ENCODE data around the gene FOXL3.

FOXL3 gene

DNA sequence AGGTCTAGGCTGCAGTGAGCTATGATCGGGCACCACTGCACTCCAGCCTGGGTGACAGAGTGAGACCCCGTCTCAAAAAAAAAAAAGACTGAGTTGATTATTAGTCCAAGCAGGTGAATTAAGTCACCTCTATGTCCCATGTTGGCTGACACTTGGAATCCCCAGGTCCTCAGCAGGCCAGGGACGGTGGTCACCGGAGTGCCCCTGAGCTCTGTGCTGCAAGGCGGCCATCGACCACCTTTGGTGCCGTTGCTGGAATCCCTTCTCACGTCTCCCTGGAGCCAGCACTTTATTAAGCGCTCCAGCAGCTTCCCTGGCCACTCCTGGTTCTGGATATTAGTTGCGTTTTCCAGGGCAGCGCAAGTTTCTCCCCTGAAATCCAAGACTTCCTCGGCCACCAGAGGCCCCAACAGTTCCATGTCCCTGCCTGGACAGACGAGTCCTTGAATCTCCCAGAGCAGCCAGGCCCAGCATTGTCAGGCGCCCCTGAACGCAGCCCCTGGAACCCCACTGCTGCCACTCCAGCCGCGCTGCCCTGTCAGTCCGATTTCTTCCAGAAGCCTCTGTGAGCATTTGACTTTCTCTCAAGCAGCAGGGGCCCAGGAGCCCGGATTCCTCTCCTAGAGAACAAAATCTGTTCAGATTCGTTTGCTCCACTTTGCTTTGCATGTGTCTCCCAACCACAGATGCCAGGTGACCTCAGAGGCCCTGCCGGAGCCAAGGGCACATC lies 38.4 kb upstream of the FOXL3 start:
- Mint-ChIP-seq H3K36me3 (ENCODE audit: low read depth) (no peaks in the 10 kb centered on the region), H3K4me1 (ENCODE audit: low read depth) (no peaks in the 10 kb centered on the region), H3K27me3 (no peaks in the 10 kb centered on the region), H3K4me3 (no peak overlapping the region), H3K9me3 (no peaks in the 10 kb centered on the region), H3K27ac (no peak overlapping the region)

DNA sequence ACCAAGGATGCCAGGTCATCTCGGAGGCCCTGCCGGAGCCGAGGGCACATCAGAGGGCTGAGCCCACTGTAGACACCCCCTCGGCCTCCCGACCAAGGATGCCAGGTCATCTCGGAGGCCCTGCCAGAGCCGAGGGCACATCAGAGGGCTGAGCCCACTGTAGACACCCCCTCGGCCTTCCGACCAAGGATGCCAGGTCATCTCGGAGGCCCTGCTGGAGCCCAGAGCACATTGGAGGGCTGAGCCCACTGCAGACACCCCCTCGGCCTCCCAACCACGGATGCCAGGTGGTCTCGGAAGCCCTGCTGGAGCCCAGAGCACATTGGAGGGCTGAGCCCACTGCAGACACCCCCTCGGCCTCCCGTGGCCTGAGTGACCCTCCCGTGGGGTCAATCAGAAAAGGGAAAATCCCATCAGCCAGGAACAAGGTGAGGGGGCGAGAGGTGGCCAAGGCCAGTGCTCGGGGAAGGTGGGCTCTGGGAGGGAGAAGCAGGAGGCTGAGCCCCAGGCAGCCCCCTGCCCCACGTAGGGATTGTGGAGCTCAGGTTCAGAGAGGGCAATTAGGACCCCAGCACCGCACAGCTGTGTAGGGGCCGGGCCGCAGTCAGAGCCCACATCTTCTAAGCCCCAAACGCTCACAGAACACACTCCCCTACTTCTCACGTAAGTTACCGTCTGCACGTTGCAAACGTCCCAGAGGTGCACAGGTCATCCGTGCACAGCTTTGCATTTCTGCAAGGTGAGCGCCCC lies 37.6 kb upstream of the FOXL3 start:
- H3K9me3 Mint-ChIP-seq = no peaks in the 10 kb centered on the region
- no peak overlapping the region for H3K27ac Mint-ChIP-seq
- no peaks in the 10 kb centered on the region for H3K36me3 Mint-ChIP-seq (ENCODE audit: low read depth)
- H3K4me3 Mint-ChIP-seq = no peak overlapping the region
- H3K4me1 Mint-ChIP-seq (ENCODE audit: low read depth) = no peaks in the 10 kb centered on the region
- H3K27me3 Mint-ChIP-seq = no peaks in the 10 kb centered on the region

DNA sequence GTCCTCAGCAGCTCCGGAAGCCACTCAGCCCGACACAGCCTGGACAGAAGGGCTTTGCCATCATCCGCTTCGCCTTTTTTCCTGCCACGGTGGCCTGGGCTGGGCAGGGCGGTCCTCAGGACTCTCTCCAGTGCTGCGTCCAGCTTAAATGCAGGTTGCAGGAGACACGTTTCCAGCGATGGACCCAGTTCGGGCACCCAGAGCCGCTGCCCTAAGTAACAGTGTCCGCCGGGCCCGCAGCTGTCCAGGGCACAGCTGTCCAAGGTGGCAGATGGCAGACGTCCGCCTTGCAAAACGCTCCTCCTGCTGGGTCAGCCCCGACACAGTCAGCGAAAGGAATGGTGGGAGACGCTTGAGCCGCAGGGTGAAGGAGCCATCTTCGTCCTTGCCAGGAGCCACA lies 37.0 kb upstream of the FOXL3 start:
- H3K27ac Mint-ChIP-seq = no peak overlapping the region
- H3K27me3 Mint-ChIP-seq = no peaks in the 10 kb centered on the region
- H3K9me3 Mint-ChIP-seq = no peaks in the 10 kb centered on the region

DNA sequence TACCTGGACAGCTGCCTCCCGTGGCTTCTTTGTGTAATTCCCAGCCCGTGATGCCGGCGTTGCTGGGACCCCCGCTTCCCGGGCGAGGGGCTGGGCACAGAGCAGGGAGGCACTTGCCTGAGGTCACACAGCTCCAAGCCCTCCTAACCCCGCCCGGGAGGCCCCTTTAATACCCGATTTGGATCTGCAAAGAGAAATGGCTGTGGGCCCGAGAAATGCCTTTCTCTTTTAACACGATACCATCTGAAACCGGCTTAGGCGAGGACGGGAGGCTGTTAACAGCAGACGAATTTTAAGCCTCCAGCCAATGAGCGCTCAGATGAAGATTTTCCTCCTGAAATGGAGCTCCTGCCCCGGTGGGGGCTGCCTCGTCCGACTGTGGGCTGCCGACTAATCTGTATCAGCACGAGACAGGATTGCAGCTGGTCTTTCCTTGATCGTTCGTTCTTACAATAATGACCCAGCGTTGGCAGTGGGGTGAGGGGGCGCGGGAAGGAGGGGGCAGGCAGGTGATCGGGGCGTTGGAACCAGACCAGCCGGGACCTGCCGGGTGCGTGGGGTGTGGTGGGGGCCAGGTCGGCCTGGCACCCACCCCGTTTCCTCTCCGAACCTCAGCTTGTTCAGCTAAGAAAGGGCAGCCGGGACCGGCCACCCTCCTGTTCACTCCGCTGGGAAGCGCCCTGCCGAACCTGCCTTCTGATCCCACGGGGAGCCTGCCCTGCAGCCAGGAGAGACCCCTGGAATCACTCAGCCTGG lies 36.2 kb upstream of the FOXL3 start:
- Mint-ChIP-seq H3K4me1 (ENCODE audit: low read depth) (no peaks in the 10 kb centered on the region), H3K36me3 (ENCODE audit: low read depth) (no peaks in the 10 kb centered on the region), H3K27me3 (no peaks in the 10 kb centered on the region), H3K4me3 (no peak overlapping the region), H3K9me3 (no peaks in the 10 kb centered on the region), H3K27ac (no peak overlapping the region)

More for the DNA sequence above, 37.0 kb upstream of the FOXL3 start:
- no peak overlapping the region for H3K4me3 Mint-ChIP-seq
- H3K36me3 Mint-ChIP-seq (ENCODE audit: low read depth) = no peaks in the 10 kb centered on the region
- H3K4me1 Mint-ChIP-seq (ENCODE audit: low read depth) = no peaks in the 10 kb centered on the region

DNA sequence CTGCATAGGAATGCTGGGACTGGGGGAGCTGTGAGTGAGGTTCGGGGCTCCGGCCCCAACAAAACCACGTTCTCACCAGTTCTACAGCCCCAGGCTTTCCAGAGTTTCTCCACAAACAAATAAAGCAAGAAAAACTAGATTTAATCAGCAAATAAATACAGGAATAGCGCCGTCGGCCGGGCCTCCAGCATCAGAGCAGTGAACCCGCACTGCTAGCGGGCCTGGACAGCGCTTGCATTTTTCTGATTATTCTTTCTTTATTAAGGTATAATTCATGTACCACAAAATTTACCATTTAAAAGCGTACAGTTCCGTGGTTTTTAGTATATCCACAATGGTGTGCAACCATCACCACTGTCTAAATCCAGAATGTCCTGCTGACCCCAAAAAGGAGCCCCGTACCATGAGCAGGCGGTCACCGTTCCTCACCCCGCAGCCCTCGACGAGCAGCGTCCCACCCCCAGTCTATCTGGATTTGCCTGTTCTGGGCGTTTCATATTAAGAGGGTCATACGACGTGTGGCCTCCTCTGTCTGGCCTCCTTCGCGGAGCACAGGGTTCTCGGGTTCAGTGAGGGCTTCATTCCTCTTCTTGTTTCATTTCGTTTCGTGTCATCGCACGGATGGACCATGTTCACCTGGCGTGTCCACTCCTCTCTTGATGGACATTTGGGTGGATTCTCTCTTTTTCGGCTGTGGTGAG lies 35.5 kb upstream of the FOXL3 start:
- Mint-ChIP-seq H3K27me3 (no peaks in the 10 kb centered on the region), H3K4me3 (no peak overlapping the region), H3K36me3 (ENCODE audit: low read depth) (no peaks in the 10 kb centered on the region), H3K9me3 (no peaks in the 10 kb centered on the region), H3K4me1 (ENCODE audit: low read depth) (no peaks in the 10 kb centered on the region), H3K27ac (no peak overlapping the region)

DNA sequence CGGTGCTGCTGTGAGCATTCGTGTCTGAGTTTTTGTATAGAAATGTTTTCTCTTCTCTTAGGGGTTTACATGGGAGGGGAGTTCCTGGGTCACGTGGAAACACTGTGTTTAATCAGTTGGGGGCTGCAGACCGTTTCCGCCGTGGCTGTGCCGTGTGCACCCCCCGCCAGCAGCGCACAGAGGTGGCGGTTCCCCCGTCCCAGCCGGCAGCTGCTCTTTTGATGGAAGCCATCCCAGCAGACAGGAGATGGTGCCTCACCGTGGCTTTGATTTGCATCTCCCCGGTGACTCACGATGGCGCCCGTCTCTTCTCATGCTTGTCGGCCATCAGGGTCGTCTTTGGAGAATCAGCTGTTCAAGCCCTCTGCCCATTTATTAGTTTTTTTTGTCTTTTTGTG lies 34.9 kb upstream of the FOXL3 start:
- no peaks in the 10 kb centered on the region for H3K9me3 Mint-ChIP-seq
- no peak overlapping the region for H3K27ac Mint-ChIP-seq
- H3K36me3 Mint-ChIP-seq (ENCODE audit: low read depth) = no peaks in the 10 kb centered on the region
- no peaks in the 10 kb centered on the region for H3K27me3 Mint-ChIP-seq
- H3K4me3 Mint-ChIP-seq = no peak overlapping the region
- no peaks in the 10 kb centered on the region for H3K4me1 Mint-ChIP-seq (ENCODE audit: low read depth)

DNA sequence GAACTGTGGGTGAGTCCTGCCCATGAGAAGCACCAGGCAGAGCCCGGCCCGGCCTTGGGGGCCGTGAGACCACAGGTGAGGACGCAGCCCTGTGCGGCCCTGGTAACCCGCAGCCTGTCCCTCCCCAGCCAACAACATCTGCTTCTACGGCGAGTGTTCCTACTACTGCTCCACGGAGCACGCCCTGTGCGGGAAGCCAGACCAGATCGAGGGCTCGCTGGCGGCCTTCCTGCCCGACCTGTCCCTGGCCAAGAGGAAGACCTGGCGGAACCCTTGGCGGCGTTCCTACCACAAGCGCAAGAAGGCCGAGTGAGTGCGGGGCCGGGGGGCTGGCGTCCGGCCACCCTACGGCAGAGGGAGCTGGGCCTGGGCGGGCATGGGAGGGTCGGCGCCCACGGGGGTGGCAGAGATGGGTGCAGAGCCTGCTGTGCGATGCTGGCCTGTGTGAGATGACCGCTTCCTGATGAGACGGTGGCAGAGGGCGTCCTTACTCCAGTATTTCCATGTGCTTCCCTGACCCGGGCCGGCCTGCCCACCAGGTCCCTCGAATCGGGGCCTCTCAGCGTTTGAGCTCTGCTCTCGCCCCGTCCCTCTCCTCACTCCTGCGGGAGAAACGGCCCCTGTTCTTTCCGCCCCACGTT lies 34.1 kb upstream of the FOXL3 start:
- Mint-ChIP-seq H3K9me3 (no peaks in the 10 kb centered on the region), H3K27me3 (no peaks in the 10 kb centered on the region), H3K27ac (no peak overlapping the region), H3K4me1 (ENCODE audit: low read depth) (no peaks in the 10 kb centered on the region), H3K4me3 (no peak overlapping the region), H3K36me3 (ENCODE audit: low read depth) (no peaks in the 10 kb centered on the region)

DNA sequence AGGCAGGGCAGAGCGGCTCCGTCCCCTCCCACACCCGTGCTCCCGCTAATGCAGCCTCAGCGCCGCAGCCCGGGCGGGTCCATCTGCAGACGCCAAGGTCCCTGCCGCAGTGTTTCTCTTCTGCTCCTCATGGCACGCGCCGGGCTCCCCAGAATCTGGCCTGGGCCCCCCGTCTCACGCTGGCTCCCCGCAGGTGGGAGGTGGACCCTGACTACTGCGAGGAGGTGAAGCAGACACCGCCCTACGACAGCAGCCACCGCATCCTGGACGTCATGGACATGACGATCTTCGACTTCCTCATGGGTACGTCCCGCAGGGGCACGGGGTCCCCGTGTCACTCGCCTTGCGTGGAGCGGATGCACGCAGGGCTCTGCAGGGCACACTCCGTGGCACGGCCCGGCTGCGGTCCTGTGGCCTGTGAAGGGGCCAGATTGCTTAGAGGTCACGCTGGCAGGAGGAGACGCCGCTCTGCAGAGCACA lies 33.5 kb upstream of the FOXL3 start:
- Mint-ChIP-seq H3K4me1 (ENCODE audit: low read depth) (no peaks in the 10 kb centered on the region), H3K27ac (no peak overlapping the region), H3K4me3 (no peak overlapping the region), H3K36me3 (ENCODE audit: low read depth) (no peaks in the 10 kb centered on the region), H3K9me3 (no peaks in the 10 kb centered on the region), H3K27me3 (no peaks in the 10 kb centered on the region)

DNA sequence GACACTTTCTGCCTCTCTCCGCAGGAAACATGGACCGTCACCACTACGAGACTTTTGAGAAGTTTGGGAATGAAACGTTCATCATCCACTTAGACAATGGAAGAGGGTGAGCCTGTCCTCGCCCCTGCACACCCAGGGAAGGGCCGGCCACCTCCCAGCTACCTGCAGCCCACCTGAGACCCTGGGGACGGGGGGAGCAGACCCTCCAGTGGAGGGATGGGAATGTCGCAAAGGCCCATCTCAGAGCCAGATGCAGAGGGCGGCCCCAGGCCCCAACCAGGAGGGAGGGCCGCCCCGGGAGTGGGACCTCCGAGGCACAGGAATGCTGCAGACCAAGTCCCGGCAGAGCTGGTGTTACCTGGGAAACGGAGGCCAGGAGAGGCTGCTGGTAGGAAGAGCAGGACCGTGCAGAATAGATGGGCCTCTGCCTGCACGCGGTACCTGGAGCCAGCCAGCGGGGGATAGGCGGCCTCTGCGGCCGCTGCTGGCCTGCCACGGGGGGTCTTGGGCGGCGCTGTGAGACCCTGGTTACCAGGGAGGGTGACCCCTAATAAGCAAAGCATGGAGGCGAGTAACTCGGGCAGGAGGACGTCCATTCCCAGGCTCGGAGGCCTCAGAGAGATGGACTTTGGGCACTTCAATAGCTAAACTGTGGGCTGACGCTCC lies 32.9 kb upstream of the FOXL3 start:
- H3K36me3 Mint-ChIP-seq (ENCODE audit: low read depth) = no peaks in the 10 kb centered on the region
- no peaks in the 10 kb centered on the region for H3K4me1 Mint-ChIP-seq (ENCODE audit: low read depth)
- peaks cover under 1% of the 10 kb centered on the region for H3K9me3 Mint-ChIP-seq
- no peak overlapping the region for H3K4me3 Mint-ChIP-seq
- no peaks in the 10 kb centered on the region for H3K27me3 Mint-ChIP-seq
- no peak overlapping the region for H3K27ac Mint-ChIP-seq

DNA sequence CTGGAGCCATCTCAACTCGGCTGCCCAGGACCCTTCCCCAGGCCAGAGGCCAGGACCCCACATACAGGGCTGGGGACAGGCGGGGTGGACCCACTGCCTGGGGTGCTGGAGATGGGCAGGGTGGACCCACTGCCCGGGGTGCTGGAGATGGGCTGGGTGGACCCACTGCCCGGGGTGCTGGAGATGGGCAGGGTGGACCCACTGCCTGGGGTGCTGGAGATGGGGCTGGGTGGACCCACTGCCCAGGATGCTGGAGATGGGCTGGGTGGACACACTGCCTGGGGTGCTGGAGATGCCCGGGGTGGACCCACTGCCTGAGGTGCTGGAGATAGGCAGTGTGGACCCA lies 32.4 kb upstream of the FOXL3 start:
- no peak overlapping the region for H3K4me3 Mint-ChIP-seq
- H3K27ac Mint-ChIP-seq = no peak overlapping the region
- H3K36me3 Mint-ChIP-seq (ENCODE audit: low read depth) = no peaks in the 10 kb centered on the region
- H3K27me3 Mint-ChIP-seq = no peaks in the 10 kb centered on the region
- H3K9me3 Mint-ChIP-seq = peaks cover 5% of the 10 kb centered on the region
- no peaks in the 10 kb centered on the region for H3K4me1 Mint-ChIP-seq (ENCODE audit: low read depth)

DNA sequence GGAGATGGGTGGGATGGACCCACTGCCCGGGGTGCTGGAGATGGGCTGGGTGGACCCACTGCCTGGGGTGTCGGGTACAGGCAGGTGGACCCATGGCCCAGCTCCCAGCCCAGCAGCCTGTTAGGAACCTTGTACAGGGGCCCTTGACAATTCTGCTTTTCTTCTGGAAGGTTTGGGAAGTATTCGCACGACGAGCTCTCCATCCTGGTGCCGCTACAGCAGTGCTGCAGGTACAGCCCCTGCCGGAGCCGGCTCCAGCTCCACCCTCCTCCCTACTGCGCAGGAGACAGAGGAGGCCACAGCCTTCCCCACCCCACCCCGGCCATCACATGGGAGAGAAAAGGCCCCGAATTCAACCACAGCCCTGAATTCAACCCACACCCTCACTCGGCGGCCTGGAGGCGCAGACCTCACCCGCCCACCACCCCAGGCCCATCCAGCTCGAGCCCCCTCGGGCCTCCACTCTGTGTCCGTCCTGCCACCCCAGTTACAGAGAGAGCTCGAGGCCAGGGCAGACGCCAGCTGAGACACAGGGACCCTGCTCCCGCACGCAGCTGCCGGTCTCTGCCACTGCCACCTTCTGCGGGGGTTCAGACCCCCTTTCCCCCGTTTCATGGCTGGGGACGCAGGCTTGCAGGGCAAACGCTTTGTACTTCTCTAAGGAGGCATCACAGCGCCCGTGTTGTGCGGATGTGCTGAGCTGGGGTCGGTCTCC lies 31.3 kb upstream of the FOXL3 start:
- Mint-ChIP-seq H3K27me3 (no peaks in the 10 kb centered on the region), H3K4me1 (ENCODE audit: low read depth) (no peaks in the 10 kb centered on the region), H3K9me3 (peaks cover 5% of the 10 kb centered on the region), H3K27ac (no peak overlapping the region), H3K4me3 (no peak overlapping the region), H3K36me3 (ENCODE audit: low read depth) (no peaks in the 10 kb centered on the region)

DNA sequence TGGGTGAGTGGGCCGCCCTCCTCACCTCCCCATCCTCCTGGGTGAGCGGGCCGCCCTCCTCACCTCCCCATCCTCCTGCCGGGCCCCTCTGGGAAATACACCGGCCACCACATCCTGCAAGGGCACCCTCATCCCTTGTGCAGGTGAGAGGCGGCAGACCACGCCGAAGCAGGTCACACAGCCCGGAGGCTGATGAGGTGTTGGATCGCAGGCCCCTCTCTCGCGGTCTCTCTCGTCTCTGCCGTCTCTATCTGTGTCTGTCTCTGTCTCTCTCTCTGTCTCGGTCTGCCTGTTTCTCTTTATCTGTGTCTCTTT lies 30.8 kb upstream of the FOXL3 start:
- no peak overlapping the region for H3K4me3 Mint-ChIP-seq
- H3K9me3 Mint-ChIP-seq = peaks cover 5% of the 10 kb centered on the region
- no peaks in the 10 kb centered on the region for H3K4me1 Mint-ChIP-seq (ENCODE audit: low read depth)
- H3K27me3 Mint-ChIP-seq = no peaks in the 10 kb centered on the region
- H3K36me3 Mint-ChIP-seq (ENCODE audit: low read depth) = no peaks in the 10 kb centered on the region
- H3K27ac Mint-ChIP-seq = no peak overlapping the region

DNA sequence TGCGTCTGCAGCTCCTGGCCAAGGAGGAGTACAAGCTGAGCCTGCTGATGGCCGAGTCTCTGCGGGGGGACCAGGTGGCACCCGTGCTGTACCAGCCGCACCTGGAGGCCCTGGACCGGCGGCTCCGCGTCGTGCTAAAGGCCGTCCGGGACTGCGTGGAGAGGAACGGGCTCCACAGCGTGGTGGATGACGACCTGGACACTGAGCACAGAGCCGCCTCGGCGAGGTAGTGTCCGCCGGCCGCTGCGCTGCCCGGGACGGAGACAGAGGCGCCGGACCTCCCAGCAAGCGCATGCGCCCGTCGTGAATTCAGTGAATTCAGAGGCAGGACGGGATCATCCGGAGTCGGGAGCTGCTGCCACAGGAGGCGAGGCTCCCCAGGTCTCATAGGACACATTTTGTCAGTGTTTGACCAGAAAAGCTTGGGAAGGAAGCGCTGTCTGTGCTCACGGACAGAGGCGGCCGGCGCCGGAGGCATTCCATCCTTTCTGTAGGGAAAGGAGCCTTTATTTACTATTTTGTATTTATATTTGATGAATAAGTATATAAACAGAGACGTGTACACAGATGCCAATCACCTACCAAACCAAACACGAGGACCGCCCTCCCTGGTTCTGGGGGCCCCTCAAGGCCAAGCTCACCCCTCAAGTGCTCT lies 30.1 kb upstream of the FOXL3 start:
- no peaks in the 10 kb centered on the region for H3K27me3 Mint-ChIP-seq
- H3K9me3 Mint-ChIP-seq = peaks cover 5% of the 10 kb centered on the region
- H3K4me1 Mint-ChIP-seq (ENCODE audit: low read depth) = no peaks in the 10 kb centered on the region
- no peak overlapping the region for H3K27ac Mint-ChIP-seq
- H3K36me3 Mint-ChIP-seq (ENCODE audit: low read depth) = no peaks in the 10 kb centered on the region
- no peak overlapping the region for H3K4me3 Mint-ChIP-seq

Data from stimulated activated naive CD8-positive, alpha-beta T cell treated with anti-CD3 and anti-CD28 coated beads, Interleukin-15, Interleukin-2, amounts not matched to agents 100 ng/mL and 50 ng/mL, for 24 hours (primary cell).